Spleen (tissue), 7 donors: Measurements from ENCODE around the gene LRRC8D.

ENCODE experiments used
- CTCF ChIP-seq, 11 experiments: fragments of 200-600 bp in 7 of 11; fragments of 450-650 bp in 4 of 11; sonication (generic) in 4 of 11; IDR thresholded peaks in 8 of 11; conservative IDR thresholded peaks in 3 of 11; 1 replicate in 7 of 11; 2 replicates in 4 of 11; pipeline versions ENCODE4 v1.4.0 to v1.8.0; 2016 to 2021; ENCODE audit warnings: antibody characterized with exemption in 11 of 11, inconsistent platforms in 4 of 11, mild to moderate bottlenecking in 1 of 11
- POLR2A ChIP-seq, 3 donors: fragments of 450-650 bp; IDR thresholded peaks; one replicate each; pipeline ENCODE4 v1.5.1; 2017; ENCODE audit warnings: antibody characterized with exemption in 3 of 3, mild to moderate bottlenecking in 1 of 3
- donor health status: DM: no; HTN: no; CAD: no; lungs with moderate emphysema.
- donor health status: DM: no; HTN: no; CAD: no.
- donor health status: DM: no; HTN: no; CAD: no.

- TF ChIP-seq POLR2A (IDR thresholded peaks at IDR 0.05), result no peak
- TF ChIP-seq CTCF (IDR thresholded peaks at IDR 0.05 in 8 of 11, conservative IDR thresholded peaks at IDR 0.05 in 3 of 11), result no peak
Observed at GRCh38 chr1:89779151-89779940, 41.5 kb upstream of the LRRC8D start.
